DMS114 treated with DMSO at 0.1 percent for 48 hours (cell line): ENCODE results near the gene FHOD3.
"Not testable (repeated sequence)": the region's sequence is repeated elsewhere in the genome, so short reads cannot be mapped to it uniquely, and the experiment has no call there.

Source experiments
- DNase-seq: peaks from one replicate; lab custom pipeline; 2025; ENCODE audit not compliant: unreplicated experiment; lab: John Stamatoyannopoulos, UW

Gene FHOD3

GRCh38 chr18:36812678-36813077 lies 515.2 kb downstream of the FHOD3 start:
- DNase-seq, result no peak

- no peak for DNase-seq
Observed at GRCh38 chr18:36813101-36813775, 515.7 kb downstream of the FHOD3 start.

- DNase-seq, result no peak
Observed at GRCh38 chr18:36813824-36814223, 516.3 kb downstream of the FHOD3 start.

- DNase-seq, result no peak
Observed at GRCh38 chr18:36814994-36815393, 517.5 kb downstream of the FHOD3 start.

- DNase-seq, result not testable (repeated sequence)
Observed at GRCh38 chr18:36816096-36816495, 518.6 kb downstream of the FHOD3 start.

GRCh38 chr18:36817039-36817438 lies 519.5 kb downstream of the FHOD3 start:
- DNase-seq, result no peak

GRCh38 chr18:36818652-36819051 lies 521.1 kb downstream of the FHOD3 start:
- no peak for DNase-seq

- no peak for DNase-seq
Observed at GRCh38 chr18:36819621-36820020, 522.1 kb downstream of the FHOD3 start.

- no peak for DNase-seq
Observed at GRCh38 chr18:36821681-36822080, 524.2 kb downstream of the FHOD3 start.

- no peak for DNase-seq
Observed at GRCh38 chr18:36825526-36825925, 528.0 kb downstream of the FHOD3 start.

GRCh38 chr18:36826556-36826955 lies 529.0 kb downstream of the FHOD3 start:
- no peak for DNase-seq

- DNase-seq, result no peak
Observed at GRCh38 chr18:36828157-36828629, 530.7 kb downstream of the FHOD3 start.

GRCh38 chr18:36828630-36829361 lies 531.3 kb downstream of the FHOD3 start, which contains the start of the genes KIAA1328 and TPGS2:
Gene KIAA1328, plus strand, starts transcription at chr18:36829127. Its CDS starts 12 bp downstream, at chr18:36829139.
Gene TPGS2, minus strand, starts transcription at chr18:36829002. Its CDS starts 235 bp downstream, at chr18:36828767.
- peak; percentile 68 for DNase-seq
